ENCODE data around the gene NCKAP5. TPM values are rescaled to one million over a fixed set of nuclear protein-coding genes. Genes with fewer than 3 reads are reported as not detected.

NCKAP5 gene
- polyA plus RNA-seq, 3 donors: not detected

GRCh38 chr2:132948211-132948610 lies 620.1 kb downstream of the NCKAP5 start:
- Mint-ChIP-seq H3K36me3 (no peaks in the 10 kb centered on the region), H3K27ac (no peak overlapping the region), H3K4me1 (no peaks in the 10 kb centered on the region), H3K4me3 (no peak overlapping the region), H3K9me3 (peaks cover 0 to 4% (median 2%) of the 10 kb centered on the region in 7 donors), H3K27me3 (ENCODE audit: low read depth in 3 of 3) (peaks cover 0 to 3% (median 2%) of the 10 kb centered on the region in 3 donors)
- H3K79me2 ChIP-seq (ENCODE audit: insufficient read depth, low read length): no peaks in the 10 kb centered on the region
- no peak for DNase-seq
- H3K27me3 ChIP-seq (ENCODE audit: control insufficient read depth in 2 of 2, insufficient read depth in 2 of 2, low read length in 2 of 2): no peaks in the 10 kb centered on the region
- no peak overlapping the region for H3K9ac ChIP-seq (ENCODE audit: insufficient read depth, low read length, poor library complexity, severe bottlenecking)
- H3K27ac ChIP-seq (ENCODE audit: low read depth in 1 of 2, low read length in 2 of 2): no peak overlapping the region
- H3K36me3 ChIP-seq (replicated peaks in 1 of 2; ENCODE audit: control insufficient read depth in 1 of 2, insufficient read depth in 2 of 2, low read length in 2 of 2): no peaks in the 10 kb centered on the region
- H4K20me1 ChIP-seq (ENCODE audit: insufficient read depth, low read length): no peaks in the 10 kb centered on the region
- no peak overlapping the region for H3K4me2 ChIP-seq (replicated peaks; ENCODE audit: extremely low read depth, low read length, poor library complexity, severe bottlenecking)
- H3K4me1 ChIP-seq (ENCODE audit: control insufficient read depth in 1 of 2, insufficient read depth in 2 of 2, low read length in 2 of 2): no peaks in the 10 kb centered on the region
- H3K9me3 ChIP-seq (replicated peaks in 1 of 2; ENCODE audit: control insufficient read depth in 1 of 2, insufficient read depth in 1 of 2, low read length in 2 of 2): no peaks in the 10 kb centered on the region
- intact Hi-C loops (cut with micrococcal nuclease): no loop called here
- WGBS (ENCODE audit: insufficient coverage): 89% methylated on average over 5 of the region's 6 CpGs
- no peak overlapping the region for H3K4me3 ChIP-seq (replicated peaks in 1 of 3; ENCODE audit: low read depth in 2 of 3, low read length in 3 of 3)
- H2AFZ ChIP-seq (ENCODE audit: insufficient read depth, low read depth, low read length, poor library complexity, severe bottlenecking): no peak overlapping the region
- no peak for TF ChIP-seq CTCF (IDR thresholded peaks at IDR 0.05)

GRCh38 chr2:132943829-132944228 lies 624.4 kb downstream of the NCKAP5 start:
- no peak overlapping the region for H3K4me3 ChIP-seq (replicated peaks in 1 of 3; ENCODE audit: low read depth in 2 of 3, low read length in 3 of 3)
- no peaks in the 10 kb centered on the region for H3K36me3 Mint-ChIP-seq
- H3K4me3 Mint-ChIP-seq: no peak overlapping the region
- H3K27me3 Mint-ChIP-seq (ENCODE audit: low read depth in 3 of 3): peaks cover 0 to 5% (median 0%) of the 10 kb centered on the region in 3 donors
- WGBS (ENCODE audit: insufficient coverage): 86% methylated on average over 5 of the region's 5 CpGs
- H3K9me3 Mint-ChIP-seq: peaks cover 0 to 4% (median 3%) of the 10 kb centered on the region in 7 donors
- no peak overlapping the region for H3K9ac ChIP-seq (ENCODE audit: insufficient read depth, low read length, poor library complexity, severe bottlenecking)
- H2AFZ ChIP-seq (ENCODE audit: insufficient read depth, low read depth, low read length, poor library complexity, severe bottlenecking): no peak overlapping the region
- H3K36me3 ChIP-seq (replicated peaks in 1 of 2; ENCODE audit: control insufficient read depth in 1 of 2, insufficient read depth in 2 of 2, low read length in 2 of 2): no peaks in the 10 kb centered on the region
- intact Hi-C loops (cut with micrococcal nuclease): no loop called here
- H3K4me1 Mint-ChIP-seq: no peaks in the 10 kb centered on the region
- no peaks in the 10 kb centered on the region for H3K4me1 ChIP-seq (ENCODE audit: control insufficient read depth in 1 of 2, insufficient read depth in 2 of 2, low read length in 2 of 2)
- no peak overlapping the region for H3K27ac ChIP-seq (ENCODE audit: low read depth in 1 of 2, low read length in 2 of 2)
- no peak overlapping the region for H3K27ac Mint-ChIP-seq
- H3K79me2 ChIP-seq (ENCODE audit: insufficient read depth, low read length): no peaks in the 10 kb centered on the region
- no peaks in the 10 kb centered on the region for H3K27me3 ChIP-seq (ENCODE audit: control insufficient read depth in 2 of 2, insufficient read depth in 2 of 2, low read length in 2 of 2)
- no peaks in the 10 kb centered on the region for H3K9me3 ChIP-seq (replicated peaks in 1 of 2; ENCODE audit: control insufficient read depth in 1 of 2, insufficient read depth in 1 of 2, low read length in 2 of 2)
- H3K4me2 ChIP-seq (replicated peaks; ENCODE audit: extremely low read depth, low read length, poor library complexity, severe bottlenecking): no peak overlapping the region
- no peaks in the 10 kb centered on the region for H4K20me1 ChIP-seq (ENCODE audit: insufficient read depth, low read length)
- DNase-seq: no peak
- no peak for TF ChIP-seq CTCF (IDR thresholded peaks at IDR 0.05)
